T1000 (cell line): Measurements from ENCODE around the gene MID1.

Experiments used
- DNase-seq: peaks from one replicate; lab custom pipeline; 2025; ENCODE audit warnings: mixed read lengths; lab: John Stamatoyannopoulos, UW

MID1 gene

DNA sequence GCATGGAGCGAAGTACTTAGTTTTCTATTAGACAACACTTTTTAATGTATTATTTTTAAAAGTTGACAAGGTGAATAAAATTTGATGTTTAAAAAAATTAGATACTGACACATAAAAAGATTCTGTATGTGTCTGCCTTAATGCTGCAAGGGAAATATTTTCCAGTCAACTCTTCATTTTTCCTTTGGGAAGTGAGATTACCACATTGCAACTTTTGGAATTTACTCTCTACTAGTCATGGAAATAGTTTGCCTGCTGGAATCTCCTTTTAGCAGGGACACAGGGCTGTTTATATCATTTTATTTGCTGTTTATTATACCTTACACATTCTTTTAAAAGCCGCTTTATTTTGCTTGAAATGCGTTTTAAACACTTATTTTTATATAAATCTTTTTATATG lies 135.1 kb downstream of the MID1 start:
- DNase-seq, result no peak

GRCh38 chrX:10484683-10485247 lies 135.6 kb downstream of the MID1 start:
- DNase-seq, result no peak

- DNase-seq, result no peak
These were observed 137.1 kb downstream of the MID1 start for GRCh38 chrX:10483191-10483831.

DNA sequence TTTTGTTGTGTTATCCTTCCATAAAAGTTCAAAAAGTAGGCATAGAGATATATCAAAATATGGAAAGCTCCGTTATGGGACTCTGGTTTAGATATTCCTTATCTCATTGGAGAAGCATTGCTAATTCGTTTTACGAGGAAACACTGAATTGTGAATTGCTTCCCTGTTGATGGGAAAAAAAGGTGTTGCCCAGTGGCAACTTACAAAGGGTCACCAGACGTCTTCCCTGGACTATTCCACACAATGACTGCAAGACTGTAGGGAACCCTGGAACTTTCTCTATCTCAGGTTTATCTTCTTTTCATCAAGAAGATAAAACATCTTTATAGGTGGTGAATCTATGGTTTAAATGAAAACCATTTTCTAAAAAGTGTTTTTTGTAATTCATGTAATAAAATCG lies 137.7 kb downstream of the MID1 start:
- DNase-seq, result no peak

GRCh38 chrX:10482261-10482660 lies 138.1 kb downstream of the MID1 start:
- no peak for DNase-seq

DNA sequence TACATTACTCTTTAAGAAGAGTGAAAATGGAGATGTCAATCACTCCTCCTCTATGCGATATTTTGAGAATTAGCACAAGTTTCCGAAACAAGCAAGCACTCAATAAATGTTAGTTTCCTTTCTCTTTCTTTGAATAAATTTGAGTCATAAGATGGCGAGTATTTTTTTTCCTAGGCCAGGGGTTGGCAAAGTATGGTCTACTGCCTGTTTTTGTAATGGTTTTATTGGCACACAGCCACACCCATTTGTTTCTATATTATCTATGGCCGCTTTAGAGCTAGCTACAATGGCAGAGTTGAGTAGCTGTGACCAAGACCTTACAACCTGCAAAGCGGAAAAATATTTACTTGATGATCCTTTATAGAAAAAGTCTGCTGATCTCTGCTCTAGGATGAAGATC lies 139.5 kb downstream of the MID1 start:
- no peak for DNase-seq

DNA sequence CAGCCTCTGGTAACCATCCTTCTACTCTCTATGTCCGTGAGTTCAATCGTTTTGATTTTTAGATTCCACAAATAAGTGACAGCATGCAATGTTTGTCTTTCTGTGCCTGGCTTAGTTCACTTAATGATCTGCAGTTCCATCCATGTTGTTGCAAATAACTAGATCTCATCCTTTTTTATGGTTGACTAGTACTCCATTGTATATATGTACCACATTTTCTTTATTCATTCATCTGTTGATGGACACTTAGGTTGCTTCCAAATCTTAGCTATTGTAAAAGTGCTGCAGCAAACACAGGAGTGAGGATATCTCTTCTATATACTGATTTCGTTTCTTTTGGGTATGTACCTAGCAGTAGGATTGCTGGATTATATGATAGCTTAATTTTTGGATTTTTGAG lies 140.9 kb downstream of the MID1 start:
- no peak for DNase-seq

- no peak for DNase-seq
These were observed 142.9 kb downstream of the MID1 start for GRCh38 chrX:10477525-10477924.

DNA sequence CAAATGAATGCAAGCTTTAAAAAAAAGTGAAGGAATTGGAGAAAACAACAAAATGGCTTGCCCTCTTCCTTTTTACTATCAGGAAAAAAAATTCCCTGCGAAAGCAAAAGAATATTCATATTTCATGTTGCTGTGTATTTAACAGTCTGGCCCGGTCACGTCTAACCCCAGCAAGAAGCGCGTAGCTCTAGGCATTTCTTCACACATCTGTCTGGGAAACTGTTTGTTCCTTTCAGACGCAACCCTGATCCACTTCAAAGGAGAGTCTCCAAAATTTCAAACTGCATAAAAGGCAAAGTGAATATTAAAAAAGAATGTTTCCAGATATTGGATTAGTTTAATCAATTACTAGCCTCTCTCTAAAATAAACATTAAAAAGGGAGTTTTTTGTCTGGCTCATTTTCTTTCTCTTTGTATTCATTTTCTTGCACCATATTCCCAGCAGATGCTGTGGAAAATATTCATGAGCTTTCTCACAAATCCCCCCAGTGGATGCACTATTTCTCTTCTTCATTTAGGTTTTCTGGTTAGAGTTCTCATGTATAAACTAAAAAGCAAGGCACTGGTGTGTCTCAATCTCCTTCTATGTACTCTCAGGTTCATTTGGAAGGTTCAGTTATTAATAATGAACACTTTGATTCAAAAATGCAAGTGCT lies 145.3 kb downstream of the MID1 start:
- no peak for DNase-seq

DNA sequence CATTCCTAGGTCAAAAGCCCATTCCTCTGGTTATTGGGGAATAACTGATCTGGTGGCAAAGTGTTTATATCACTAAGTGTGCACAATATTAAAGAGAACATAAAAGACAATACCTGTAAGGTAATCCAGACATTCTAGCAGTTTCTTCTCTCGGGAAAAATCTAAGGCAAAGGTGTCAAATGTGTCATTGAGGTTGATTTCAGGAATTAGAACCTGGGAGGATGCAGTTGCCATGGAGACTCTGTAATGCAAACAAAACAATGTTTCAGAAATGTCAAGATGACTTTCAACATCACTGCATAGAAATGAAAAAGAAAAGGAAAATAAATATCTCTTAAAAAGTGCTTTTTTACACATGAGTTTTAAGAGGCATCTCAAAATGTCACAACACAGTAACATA lies 145.9 kb downstream of the MID1 start:
- DNase-seq, result no peak

- DNase-seq, result no peak
These were observed 149.0 kb downstream of the MID1 start for GRCh38 chrX:10471418-10471817.

DNA sequence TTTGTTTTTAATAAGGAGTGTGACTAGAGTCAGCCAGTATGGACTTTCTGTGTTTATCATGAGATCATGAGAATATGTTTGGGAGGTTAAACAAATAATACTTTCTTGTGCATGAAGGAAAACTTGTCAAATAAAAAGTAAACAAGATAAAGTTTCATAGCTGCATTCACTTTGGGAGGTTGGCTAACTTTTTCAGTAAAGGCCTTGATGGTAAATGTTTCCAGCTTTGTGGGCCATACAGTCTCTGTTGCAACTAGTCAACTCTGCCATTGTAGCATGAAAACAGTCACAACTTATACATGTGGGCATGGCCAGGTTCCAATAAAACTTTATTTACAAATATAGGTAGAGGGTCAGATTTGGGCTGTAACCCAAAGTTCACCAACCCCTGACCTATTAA lies 150.4 kb downstream of the MID1 start:
- DNase-seq, result no peak

DNA sequence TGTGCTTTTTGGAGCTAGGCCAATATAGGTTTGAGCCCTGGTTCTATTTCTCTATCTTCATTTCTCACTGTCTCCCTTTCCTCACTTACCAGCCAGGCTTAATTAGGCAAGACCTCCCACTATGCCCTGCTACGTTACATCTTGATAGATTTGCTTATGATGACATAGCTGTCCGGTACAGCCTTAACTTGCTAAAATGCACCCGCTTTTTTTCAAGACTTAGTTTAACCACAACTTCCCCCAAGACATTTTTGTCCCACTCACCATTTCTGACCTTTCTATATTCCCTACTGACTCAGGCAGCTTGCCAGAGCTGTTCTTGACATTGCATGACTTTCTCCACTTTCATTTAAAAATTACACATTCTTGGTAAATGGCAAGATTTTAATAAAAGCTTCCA lies 152.6 kb downstream of the MID1 start:
- no peak for DNase-seq

DNA sequence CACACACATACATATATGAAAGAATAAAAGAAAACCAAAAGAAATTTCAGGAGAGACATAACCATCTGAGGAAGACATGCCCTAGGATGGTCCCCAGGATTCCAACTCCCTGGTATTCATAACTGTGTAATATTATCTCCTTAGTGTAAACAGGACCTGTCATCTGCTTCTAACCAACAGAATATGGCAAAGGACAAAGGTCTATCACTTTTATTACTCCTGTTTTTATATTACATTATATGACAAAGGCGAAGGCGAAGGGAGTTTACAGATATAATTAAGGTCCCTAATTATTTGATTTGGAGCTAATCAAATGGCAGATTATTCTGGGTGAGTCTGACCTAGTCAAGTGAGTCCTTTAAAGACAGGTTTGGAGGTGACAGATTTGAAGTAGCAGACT lies 155.1 kb downstream of the MID1 start:
- DNase-seq, result no peak

GRCh38 chrX:10457092-10457491 lies 163.3 kb downstream of the MID1 start:
- no peak for DNase-seq

DNA sequence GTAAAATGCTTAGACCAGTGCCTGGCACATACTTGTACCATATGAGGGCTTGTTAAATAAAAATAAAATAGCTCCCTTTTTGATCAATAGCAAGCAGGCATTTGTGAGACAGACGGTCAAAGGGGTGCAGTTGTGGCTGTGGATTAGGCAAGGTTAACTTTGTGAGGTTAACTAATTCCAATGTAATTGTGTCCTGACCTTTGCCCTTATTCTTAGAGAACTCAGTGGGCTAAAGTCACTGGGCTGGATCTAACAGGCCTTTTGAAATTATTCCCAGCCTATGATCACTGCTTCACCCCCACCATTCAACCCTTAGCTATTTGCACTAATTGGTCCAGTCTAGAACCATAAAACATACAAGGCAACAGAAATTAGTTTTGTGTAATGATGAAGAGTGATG lies 166.4 kb downstream of the MID1 start:
- no peak for DNase-seq

GRCh38 chrX:10450959-10451355 lies 169.4 kb downstream of the MID1 start:
- DNase-seq, result no peak

DNA sequence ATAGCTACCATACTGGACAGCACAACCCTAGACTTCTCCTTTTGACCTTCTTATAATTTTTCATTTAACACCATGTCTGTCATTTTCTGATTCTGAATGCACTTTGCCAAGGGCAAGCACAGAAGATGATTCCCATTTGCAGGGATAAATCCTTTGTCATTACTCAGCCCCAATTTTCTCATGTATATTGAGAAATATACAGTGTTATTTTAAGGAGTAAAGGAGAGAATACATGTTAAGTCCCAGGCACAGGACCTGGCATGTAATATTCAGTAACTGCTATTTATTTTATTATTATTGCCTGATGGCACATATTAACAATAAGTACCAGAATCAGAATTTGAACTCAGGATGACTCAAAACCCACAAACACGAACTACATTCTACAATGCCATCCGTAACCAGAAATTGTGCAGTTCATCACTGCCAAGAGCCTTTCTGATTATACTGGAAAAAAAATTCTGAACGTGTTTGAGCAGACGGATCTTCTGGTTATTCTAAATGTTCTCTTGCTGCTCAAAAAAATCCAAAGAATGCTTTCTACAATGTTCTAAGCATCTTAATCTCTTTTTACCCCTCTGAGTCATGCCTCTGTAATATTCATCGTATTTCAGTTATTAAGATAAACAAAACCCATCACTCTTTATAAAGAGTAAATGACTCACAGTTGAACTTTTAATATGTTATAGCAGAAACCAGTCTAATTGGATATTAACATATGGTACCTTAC lies 170.0 kb downstream of the MID1 start:
- no peak for DNase-seq

DNA sequence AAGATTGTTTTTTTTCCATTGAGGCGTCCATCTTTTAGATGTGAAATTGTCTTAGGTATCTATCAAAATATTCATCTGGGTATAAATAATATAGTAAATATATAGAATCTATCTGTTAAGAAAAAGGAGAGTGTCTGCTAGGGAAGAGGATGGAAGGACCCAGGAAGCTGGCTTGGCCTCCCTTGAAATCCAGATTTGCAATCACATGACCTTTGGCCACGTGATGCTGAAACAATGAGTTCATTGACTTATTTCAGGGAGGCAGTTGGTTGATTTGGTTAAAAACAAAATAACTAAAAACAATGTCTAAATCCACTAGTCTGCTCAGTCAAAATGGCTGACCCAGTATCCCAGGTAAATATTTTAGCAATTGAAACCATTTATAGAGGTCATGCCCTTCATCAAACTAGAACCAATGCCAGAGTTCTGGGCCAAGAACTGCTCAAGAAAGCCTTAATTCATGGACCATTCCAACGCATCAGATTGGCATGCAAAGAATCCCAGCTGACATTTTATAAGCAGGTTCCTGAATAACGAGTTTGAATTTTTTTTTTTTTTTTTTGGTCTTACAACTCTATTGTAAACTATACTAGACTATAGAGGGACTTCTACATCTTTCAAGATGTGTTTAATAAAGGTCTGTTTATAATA lies 172.7 kb downstream of the MID1 start:
- no peak for DNase-seq

- no peak for DNase-seq
These were observed 176.2 kb downstream of the MID1 start for GRCh38 chrX:10444204-10444603.

DNA sequence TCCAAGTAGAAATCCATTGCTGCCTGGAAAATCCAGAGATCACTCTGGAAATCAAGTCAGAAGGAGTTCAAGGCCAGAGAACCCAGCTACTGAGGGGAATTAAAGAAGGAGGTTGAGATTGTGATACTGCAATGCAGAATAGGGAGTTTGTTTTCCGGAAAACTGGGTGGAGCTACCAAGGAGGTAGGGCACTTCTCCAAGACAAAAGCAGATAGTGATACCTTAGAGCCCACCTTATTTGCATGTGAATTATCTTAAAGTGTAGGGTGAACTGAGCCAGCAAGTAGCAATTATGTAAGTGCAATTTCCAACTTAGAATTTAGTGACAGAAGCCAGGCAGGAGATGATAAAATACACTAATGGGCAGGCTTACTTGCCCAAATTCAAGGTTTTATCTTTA lies 178.9 kb downstream of the MID1 start:
- DNase-seq, result no peak

DNA sequence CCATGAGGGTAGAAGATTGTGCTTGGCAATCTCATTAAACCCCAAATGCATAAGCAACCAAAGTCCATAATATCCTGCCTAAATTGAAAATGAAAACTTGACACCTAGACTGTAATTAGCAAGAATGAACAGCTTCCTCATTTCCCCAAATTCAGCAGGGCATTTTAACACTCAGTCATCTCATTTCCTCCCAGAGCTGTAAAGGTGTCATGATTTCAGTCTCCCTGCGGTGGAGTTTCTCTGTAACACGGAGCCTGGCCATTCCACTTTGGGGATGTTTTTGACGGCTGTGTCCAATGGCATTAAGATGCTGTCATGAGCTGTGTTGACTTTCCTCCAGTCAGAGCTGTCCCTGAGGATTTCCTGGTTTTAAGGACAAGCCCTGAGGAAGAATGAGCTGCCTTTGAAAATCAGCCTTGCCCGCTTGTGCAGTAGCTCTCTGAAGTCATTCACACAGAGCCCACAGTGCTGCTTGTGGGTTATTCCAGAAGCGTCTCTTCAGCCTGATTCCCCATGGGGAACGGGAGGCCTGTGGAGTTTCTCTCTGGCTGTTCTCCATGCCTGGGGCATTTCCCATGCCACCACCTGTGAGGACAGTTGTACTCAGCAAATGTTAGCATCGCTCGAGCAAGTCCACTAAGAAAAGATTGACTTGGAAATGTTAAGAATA lies 187.0 kb downstream of the MID1 start:
- DNase-seq, result no peak
